Measurements from ENCODE around the gene NAT16.

NAT16 gene

DNA sequence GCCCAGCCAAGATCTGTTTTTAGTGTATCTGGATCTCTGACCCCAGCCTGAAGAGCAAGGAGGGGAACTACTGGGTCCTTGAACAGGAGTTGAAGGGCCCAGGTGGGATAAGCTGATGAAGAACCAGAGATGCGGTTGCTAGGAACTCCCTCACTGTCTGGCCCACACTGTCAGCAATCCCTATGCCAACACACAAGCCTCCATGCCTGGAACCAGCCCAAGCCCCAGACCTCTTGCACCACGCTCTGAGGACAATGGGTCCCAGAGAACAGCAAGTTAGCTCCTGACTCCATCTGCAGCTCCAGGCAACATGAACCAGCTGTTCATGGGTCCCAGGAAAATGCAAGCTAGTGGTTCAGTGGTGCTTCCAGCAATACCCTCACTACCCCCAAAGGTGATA lies 2.4 kb downstream of the NAT16 start:
- H3K27me3 ChIP-seq (ENCODE audit: control insufficient read depth, low read length) = peaks cover 40% of the 10 kb centered on the region
- peaks cover 15% of the 10 kb centered on the region for H3K4me1 ChIP-seq (ENCODE audit: control insufficient read depth, low read length)
- H3K4me2 ChIP-seq (ENCODE audit: low read length) = no peak overlapping the region
- no peaks in the 10 kb centered on the region for H3K9me3 ChIP-seq (ENCODE audit: control insufficient read depth, insufficient read depth, low read length)
- TF ChIP-seq, protein P1, sequence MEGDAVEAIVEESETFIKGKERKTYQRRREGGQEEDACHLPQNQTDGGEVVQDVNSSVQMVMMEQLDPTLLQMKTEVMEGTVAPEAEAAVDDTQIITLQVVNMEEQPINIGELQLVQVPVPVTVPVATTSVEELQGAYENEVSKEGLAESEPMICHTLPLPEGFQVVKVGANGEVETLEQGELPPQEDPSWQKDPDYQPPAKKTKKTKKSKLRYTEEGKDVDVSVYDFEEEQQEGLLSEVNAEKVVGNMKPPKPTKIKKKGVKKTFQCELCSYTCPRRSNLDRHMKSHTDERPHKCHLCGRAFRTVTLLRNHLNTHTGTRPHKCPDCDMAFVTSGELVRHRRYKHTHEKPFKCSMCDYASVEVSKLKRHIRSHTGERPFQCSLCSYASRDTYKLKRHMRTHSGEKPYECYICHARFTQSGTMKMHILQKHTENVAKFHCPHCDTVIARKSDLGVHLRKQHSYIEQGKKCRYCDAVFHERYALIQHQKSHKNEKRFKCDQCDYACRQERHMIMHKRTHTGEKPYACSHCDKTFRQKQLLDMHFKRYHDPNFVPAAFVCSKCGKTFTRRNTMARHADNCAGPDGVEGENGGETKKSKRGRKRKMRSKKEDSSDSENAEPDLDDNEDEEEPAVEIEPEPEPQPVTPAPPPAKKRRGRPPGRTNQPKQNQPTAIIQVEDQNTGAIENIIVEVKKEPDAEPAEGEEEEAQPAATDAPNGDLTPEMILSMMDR (IDR thresholded peaks at IDR 0.05; ENCODE audit: low read depth, low read length, poor library complexity, severe bottlenecking) = no peak
- TF ChIP-seq EZH2phosphoT487 (IDR thresholded peaks at IDR 0.05; ENCODE audit: borderline replicate concordance, low read length) = no peak
- H4K20me1 ChIP-seq (ENCODE audit: control insufficient read depth, insufficient read depth, low read depth, low read length) = no peaks in the 10 kb centered on the region
- H3K4me3 ChIP-seq (ENCODE audit: low read length) = no peak overlapping the region
- no peaks in the 10 kb centered on the region for H3K9me2 ChIP-seq (replicated peaks; ENCODE audit: control insufficient read depth, low read length)
- H3K36me3 ChIP-seq (ENCODE audit: control insufficient read depth, low read length) = no peaks in the 10 kb centered on the region
- H3K79me2 ChIP-seq (ENCODE audit: control insufficient read depth, low read length) = no peaks in the 10 kb centered on the region
- H3F3A ChIP-seq (ENCODE audit: control insufficient read depth, insufficient read depth) = no peaks in the 10 kb centered on the region
- no peak overlapping the region for H3K27ac ChIP-seq (ENCODE audit: low read depth, low read length)

DNA sequence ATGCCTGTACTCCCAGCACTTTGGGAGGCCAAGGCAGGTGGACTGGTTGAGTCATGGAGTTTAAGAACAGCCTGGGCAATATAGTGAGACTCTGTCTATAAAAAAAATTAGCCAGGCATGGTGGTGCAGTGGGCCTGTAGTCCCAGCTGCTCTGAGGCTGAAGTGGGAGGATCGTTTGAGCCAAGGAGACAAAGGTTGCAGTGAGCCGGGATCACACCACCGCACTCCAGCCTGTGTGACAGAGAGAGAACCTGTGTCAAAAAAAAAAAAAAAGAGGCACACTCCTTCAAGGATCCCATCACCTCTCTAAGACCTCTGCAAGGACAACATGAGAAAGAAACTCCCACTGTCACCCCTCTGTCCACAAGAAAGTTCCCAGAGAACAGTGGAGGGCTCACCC lies 4.4 kb downstream of the NAT16 start:
- Histone ChIP-seq H3K4me1 (ENCODE audit: control insufficient read depth, low read length) (peaks cover 15% of the 10 kb centered on the region), H3K79me2 (ENCODE audit: control insufficient read depth, low read length) (no peaks in the 10 kb centered on the region), H3K4me2 (ENCODE audit: low read length) (no peak overlapping the region), H4K20me1 (ENCODE audit: control insufficient read depth, insufficient read depth, low read depth, low read length) (no peaks in the 10 kb centered on the region), H3K4me3 (ENCODE audit: low read length) (no peak overlapping the region), H3K36me3 (ENCODE audit: control insufficient read depth, low read length) (no peaks in the 10 kb centered on the region), H3K27me3 (ENCODE audit: control insufficient read depth, low read length) (peaks cover 59% of the 10 kb centered on the region), H3F3A (ENCODE audit: control insufficient read depth, insufficient read depth) (peaks cover 2% of the 10 kb centered on the region; the same call in 1 of the 2 replicates), H3K9me2 (replicated peaks; ENCODE audit: control insufficient read depth, low read length) (no peaks in the 10 kb centered on the region), H3K9me3 (ENCODE audit: control insufficient read depth, insufficient read depth, low read length) (no peaks in the 10 kb centered on the region), H3K27ac (ENCODE audit: low read depth, low read length) (no peak overlapping the region)
- TF ChIP-seq EZH2phosphoT487 (IDR thresholded peaks at IDR 0.05; ENCODE audit: borderline replicate concordance, low read length) = no peak
- TF ChIP-seq, protein P1 (IDR thresholded peaks at IDR 0.05; ENCODE audit: low read depth, low read length, poor library complexity, severe bottlenecking) = no peak

DNA sequence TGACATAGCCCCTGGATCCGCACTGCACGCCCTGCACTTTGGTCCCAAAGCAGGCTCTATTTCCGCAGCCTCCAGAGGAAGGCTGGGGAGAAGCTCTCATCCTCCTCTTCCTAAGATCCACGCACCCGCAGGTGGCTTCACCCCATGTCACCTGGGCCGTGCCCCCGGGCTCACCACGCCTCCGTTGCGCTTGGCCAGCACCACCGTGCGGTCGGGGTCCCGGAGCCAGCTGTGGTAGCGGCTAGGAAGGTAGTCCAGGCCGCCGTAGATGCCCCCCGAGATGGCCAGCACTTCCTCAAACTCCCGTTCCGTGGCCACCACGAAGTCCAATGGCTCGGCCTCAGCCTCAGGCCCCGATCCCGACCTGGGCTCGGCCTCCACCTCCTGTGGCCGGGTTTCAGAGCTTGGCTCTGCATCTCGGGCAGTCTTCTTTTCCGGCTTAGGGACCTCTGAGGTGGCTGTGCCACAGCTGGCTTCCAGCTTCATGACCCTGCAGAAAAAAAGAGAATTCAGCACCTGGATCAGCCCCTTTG lies 5.7 kb downstream of the NAT16 start:
- peak overlapping the region; percentile 48 for H3K4me2 ChIP-seq (ENCODE audit: low read length)
- H3K9me2 ChIP-seq (replicated peaks; ENCODE audit: control insufficient read depth, low read length) = no peaks in the 10 kb centered on the region
- H3K4me1 ChIP-seq (ENCODE audit: control insufficient read depth, low read length) = peaks cover 25% of the 10 kb centered on the region
- peaks cover 66% of the 10 kb centered on the region for H3K27me3 ChIP-seq (ENCODE audit: control insufficient read depth, low read length)
- H3K36me3 ChIP-seq (ENCODE audit: control insufficient read depth, low read length) = no peaks in the 10 kb centered on the region
- no peak overlapping the region for H3K27ac ChIP-seq (ENCODE audit: low read depth, low read length)
- 0 out of 2 replicates have a peak overlapping the region, but pooled peaks have one; percentile 17 for H3K4me3 ChIP-seq (ENCODE audit: low read length)
- no peaks in the 10 kb centered on the region for H3K9me3 ChIP-seq (ENCODE audit: control insufficient read depth, insufficient read depth, low read length)
- no peaks in the 10 kb centered on the region for H3K79me2 ChIP-seq (ENCODE audit: control insufficient read depth, low read length)
- peaks cover 3% of the 10 kb centered on the region; the same call in 1 of the 2 replicates for H3F3A ChIP-seq (ENCODE audit: control insufficient read depth, insufficient read depth)
- H4K20me1 ChIP-seq (ENCODE audit: control insufficient read depth, insufficient read depth, low read depth, low read length) = 0 out of 2 replicates have a peak, but pooled peaks cover 2% of the 10 kb centered on the region
- TF ChIP-seq, protein P1 (IDR thresholded peaks at IDR 0.05; ENCODE audit: low read depth, low read length, poor library complexity, severe bottlenecking) = no peak
- no peak for TF ChIP-seq EZH2phosphoT487 (IDR thresholded peaks at IDR 0.05; ENCODE audit: borderline replicate concordance, low read length)

Data from DOHH2 (cell line).